ENCODE data around the gene NXPE3.

DNA sequence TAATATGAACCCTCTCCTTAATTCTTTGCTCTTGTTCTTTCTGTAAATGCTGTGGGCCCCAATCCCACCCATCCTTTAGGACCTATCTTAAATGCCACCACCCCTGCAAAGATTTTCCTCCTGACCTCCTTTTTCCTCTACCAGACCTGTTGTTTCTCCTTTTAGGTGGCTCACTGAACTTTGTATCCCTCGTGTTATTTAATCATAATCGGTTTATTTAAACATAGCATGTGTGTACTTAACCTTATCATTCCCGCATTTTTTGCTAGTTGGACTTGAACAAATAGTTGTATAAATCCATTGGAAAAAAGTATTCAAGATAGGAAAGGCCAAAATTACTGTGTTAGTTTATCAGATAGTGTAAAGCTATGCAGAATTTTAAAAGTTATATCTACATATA lies 69.3 kb downstream of the NXPE3 start:
- TF ChIP-seq, protein P1, sequence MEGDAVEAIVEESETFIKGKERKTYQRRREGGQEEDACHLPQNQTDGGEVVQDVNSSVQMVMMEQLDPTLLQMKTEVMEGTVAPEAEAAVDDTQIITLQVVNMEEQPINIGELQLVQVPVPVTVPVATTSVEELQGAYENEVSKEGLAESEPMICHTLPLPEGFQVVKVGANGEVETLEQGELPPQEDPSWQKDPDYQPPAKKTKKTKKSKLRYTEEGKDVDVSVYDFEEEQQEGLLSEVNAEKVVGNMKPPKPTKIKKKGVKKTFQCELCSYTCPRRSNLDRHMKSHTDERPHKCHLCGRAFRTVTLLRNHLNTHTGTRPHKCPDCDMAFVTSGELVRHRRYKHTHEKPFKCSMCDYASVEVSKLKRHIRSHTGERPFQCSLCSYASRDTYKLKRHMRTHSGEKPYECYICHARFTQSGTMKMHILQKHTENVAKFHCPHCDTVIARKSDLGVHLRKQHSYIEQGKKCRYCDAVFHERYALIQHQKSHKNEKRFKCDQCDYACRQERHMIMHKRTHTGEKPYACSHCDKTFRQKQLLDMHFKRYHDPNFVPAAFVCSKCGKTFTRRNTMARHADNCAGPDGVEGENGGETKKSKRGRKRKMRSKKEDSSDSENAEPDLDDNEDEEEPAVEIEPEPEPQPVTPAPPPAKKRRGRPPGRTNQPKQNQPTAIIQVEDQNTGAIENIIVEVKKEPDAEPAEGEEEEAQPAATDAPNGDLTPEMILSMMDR (conservative IDR thresholded peaks at IDR 0.05; ENCODE audit: low read length): no peak
- no peak for TF ChIP-seq EZH2phosphoT487 (IDR thresholded peaks at IDR 0.05; ENCODE audit: borderline replicate concordance, low read depth, low read length)
